ENCODE data around the gene SEC24B.

DNA sequence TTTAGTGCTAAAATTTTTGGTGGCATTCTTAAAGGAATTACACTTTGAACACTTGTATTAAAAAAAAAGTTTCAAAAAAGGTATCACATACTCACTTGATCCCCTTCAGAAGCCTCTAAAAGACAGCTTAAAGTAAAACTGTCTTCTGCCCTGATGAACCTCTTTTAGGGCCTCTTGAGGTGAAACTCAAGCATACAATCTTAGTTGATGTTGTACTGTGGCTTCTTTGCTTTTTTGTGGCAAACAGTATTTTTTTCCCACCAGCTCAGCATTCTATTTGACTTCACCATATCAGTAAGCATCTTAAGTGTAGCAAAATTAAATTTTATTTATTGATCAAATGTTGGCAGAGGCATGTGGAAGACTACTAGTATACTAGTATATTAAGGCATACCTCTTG is 13.7 kb downstream of the SEC24B start:
- no peak for TF ChIP-seq ZNF331 (CRISPR knock-in tag; IDR thresholded peaks at IDR 0.05; ENCODE audit: low read depth)
- TF ChIP-seq POLR2AphosphoS5 (IDR thresholded peaks at IDR 0.05; ENCODE audit: low read depth): no peak
- TF ChIP-seq, protein P1, sequence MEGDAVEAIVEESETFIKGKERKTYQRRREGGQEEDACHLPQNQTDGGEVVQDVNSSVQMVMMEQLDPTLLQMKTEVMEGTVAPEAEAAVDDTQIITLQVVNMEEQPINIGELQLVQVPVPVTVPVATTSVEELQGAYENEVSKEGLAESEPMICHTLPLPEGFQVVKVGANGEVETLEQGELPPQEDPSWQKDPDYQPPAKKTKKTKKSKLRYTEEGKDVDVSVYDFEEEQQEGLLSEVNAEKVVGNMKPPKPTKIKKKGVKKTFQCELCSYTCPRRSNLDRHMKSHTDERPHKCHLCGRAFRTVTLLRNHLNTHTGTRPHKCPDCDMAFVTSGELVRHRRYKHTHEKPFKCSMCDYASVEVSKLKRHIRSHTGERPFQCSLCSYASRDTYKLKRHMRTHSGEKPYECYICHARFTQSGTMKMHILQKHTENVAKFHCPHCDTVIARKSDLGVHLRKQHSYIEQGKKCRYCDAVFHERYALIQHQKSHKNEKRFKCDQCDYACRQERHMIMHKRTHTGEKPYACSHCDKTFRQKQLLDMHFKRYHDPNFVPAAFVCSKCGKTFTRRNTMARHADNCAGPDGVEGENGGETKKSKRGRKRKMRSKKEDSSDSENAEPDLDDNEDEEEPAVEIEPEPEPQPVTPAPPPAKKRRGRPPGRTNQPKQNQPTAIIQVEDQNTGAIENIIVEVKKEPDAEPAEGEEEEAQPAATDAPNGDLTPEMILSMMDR (conservative IDR thresholded peaks at IDR 0.05; ENCODE audit: low read depth in 2 of 2): no peak
- TF ChIP-seq EZH2 (IDR thresholded peaks at IDR 0.05; ENCODE audit: low read depth, unreplicated experiment): no peak
- no peak for TF ChIP-seq JUNB (IDR thresholded peaks at IDR 0.05; ENCODE audit: unreplicated experiment)
- TF ChIP-seq, protein P2, sequence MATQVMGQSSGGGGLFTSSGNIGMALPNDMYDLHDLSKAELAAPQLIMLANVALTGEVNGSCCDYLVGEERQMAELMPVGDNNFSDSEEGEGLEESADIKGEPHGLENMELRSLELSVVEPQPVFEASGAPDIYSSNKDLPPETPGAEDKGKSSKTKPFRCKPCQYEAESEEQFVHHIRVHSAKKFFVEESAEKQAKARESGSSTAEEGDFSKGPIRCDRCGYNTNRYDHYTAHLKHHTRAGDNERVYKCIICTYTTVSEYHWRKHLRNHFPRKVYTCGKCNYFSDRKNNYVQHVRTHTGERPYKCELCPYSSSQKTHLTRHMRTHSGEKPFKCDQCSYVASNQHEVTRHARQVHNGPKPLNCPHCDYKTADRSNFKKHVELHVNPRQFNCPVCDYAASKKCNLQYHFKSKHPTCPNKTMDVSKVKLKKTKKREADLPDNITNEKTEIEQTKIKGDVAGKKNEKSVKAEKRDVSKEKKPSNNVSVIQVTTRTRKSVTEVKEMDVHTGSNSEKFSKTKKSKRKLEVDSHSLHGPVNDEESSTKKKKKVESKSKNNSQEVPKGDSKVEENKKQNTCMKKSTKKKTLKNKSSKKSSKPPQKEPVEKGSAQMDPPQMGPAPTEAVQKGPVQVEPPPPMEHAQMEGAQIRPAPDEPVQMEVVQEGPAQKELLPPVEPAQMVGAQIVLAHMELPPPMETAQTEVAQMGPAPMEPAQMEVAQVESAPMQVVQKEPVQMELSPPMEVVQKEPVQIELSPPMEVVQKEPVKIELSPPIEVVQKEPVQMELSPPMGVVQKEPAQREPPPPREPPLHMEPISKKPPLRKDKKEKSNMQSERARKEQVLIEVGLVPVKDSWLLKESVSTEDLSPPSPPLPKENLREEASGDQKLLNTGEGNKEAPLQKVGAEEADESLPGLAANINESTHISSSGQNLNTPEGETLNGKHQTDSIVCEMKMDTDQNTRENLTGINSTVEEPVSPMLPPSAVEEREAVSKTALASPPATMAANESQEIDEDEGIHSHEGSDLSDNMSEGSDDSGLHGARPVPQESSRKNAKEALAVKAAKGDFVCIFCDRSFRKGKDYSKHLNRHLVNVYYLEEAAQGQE (IDR thresholded peaks at IDR 0.05; ENCODE audit: unreplicated experiment): no peak

Measured in GM23338 (cell line).